ENCODE data around the gene SLC38A2. TPM values are rescaled to one million over a fixed set of nuclear protein-coding genes. Genes with fewer than 3 reads are reported as not detected.
A peak's percentile ranks its signal among the peaks of the same experiment; 100 is the strongest.

SLC38A2 gene
- total RNA-seq, 1 experiment from 2014 or later: 381 TPM

DNA sequence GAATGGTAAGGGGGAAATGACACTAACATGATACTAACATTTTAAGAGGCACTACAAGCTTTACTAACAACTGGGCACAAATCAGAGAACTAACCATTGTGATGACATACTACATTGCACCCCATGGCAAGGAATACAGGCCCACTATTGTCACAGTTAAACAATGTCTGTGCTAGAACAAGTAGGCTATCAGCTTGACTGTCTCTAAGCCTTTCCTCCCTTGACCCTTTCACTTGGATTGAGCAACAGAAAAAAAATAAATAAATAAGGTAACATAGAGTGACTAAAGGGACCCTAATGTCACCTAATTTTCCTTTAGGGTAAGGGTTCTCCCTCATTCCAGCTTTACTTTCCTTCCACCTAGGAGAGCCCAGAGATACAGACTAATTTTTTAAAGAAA is 4.4 kb downstream of the SLC38A2 start:
- H3K4me1 Mint-ChIP-seq: peaks cover 56% of the 10 kb centered on the region
- H3K27ac Mint-ChIP-seq: no peak overlapping the region; the same call in 1 of the 2 replicates
- H3K9me3 Mint-ChIP-seq: no peaks in the 10 kb centered on the region

GRCh38 chr12:46367351-46368029 is 5.1 kb downstream of the SLC38A2 start:
- no peak for ATAC-seq
- TF ChIP-seq ZNF138 (CRISPR knock-in tag; conservative IDR thresholded peaks at IDR 0.05) (no peak), NFATC4 (CRISPR knock-in tag; IDR thresholded peaks at IDR 0.05) (0 out of 2 replicates have a peak, but pooled peaks have one; percentile 13), PRRX2 (CRISPR knock-in tag; IDR thresholded peaks at IDR 0.05) (no peak), RORB (CRISPR knock-in tag; IDR thresholded peaks at IDR 0.05) (no peak), RELA (CRISPR knock-in tag; IDR thresholded peaks at IDR 0.05; ENCODE audit: borderline replicate concordance) (no peak), AR (CRISPR knock-in tag; IDR thresholded peaks at IDR 0.05) (peak; percentile 22; the same call in 1 of the 2 replicates), ZNF423 (CRISPR knock-in tag; IDR thresholded peaks at IDR 0.05) (no peak), EMX1 (CRISPR knock-in tag; IDR thresholded peaks at IDR 0.05) (0 out of 2 replicates have a peak, but pooled peaks have one; percentile 38), ETV6 (CRISPR knock-in tag; IDR thresholded peaks at IDR 0.05) (no peak), NFYB (CRISPR knock-in tag; conservative IDR thresholded peaks at IDR 0.05; ENCODE audit: low read depth) (no peak)
- Mint-ChIP-seq H3K36me3 (peaks cover 95% of the 10 kb centered on the region), H3K4me3 (peak overlapping the region; percentile 98), H3K4me1 (peaks cover 60% of the 10 kb centered on the region), H3K9me3 (no peaks in the 10 kb centered on the region), H3K27me3 (ENCODE audit: low read depth) (no peaks in the 10 kb centered on the region; the same call in 1 of the 2 replicates), H3K27ac (peak overlapping the region; percentile 76)
- DNase-seq (ENCODE audit: low spot score): no peak
- ChIA-PET CTCF (no interaction called here), POLR2A (interaction anchor here (0.9 to 1.3 kb wide), 4 partner anchors 9 to 294 kb away, joined by 3 to 5 read pairs (median 3); no protein-coding TSS in a partner anchor)

More for the DNA sequence above, 4.4 kb downstream of the SLC38A2 start:
- H3K27me3 Mint-ChIP-seq (ENCODE audit: low read depth): no peaks in the 10 kb centered on the region; the same call in 1 of the 2 replicates
- ChIA-PET POLR2A (interaction anchor here (0.9 to 1.0 kb wide), 3 partner anchors 9 to 99 kb away, joined by 3 to 5 read pairs (median 3); no protein-coding TSS in a partner anchor), CTCF (no interaction called here)
- no peak for TF ChIP-seq FOXK1 (CRISPR knock-in tag; IDR thresholded peaks at IDR 0.05)
- no peak for TF ChIP-seq ZNF317 (CRISPR knock-in tag; IDR thresholded peaks at IDR 0.05; ENCODE audit: borderline replicate concordance, low read depth)
- TF ChIP-seq NR2C2 (CRISPR knock-in tag; IDR thresholded peaks at IDR 0.05): no peak
- TF ChIP-seq, protein P1, sequence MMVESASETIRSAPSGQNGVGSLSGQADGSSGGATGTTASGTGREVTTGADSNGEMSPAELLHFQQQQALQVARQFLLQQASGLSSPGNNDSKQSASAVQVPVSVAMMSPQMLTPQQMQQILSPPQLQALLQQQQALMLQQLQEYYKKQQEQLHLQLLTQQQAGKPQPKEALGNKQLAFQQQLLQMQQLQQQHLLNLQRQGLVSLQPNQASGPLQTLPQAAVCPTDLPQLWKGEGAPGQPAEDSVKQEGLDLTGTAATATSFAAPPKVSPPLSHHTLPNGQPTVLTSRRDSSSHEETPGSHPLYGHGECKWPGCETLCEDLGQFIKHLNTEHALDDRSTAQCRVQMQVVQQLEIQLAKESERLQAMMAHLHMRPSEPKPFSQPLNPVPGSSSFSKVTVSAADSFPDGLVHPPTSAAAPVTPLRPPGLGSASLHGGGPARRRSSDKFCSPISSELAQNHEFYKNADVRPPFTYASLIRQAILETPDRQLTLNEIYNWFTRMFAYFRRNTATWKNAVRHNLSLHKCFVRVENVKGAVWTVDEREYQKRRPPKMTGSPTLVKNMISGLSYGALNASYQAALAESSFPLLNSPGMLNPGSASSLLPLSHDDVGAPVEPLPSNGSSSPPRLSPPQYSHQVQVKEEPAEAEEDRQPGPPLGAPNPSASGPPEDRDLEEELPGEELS (CRISPR knock-in tag; IDR thresholded peaks at IDR 0.05): no peak
- TF ChIP-seq GRHL2 (CRISPR knock-in tag; IDR thresholded peaks at IDR 0.05; ENCODE audit: insufficient replicate concordance, severe bottlenecking): no peak
- peak; percentile 56; the same call in 1 of the 2 replicates for TF ChIP-seq ZNF671 (CRISPR knock-in tag; IDR thresholded peaks at IDR 0.05)
- no peak for TF ChIP-seq ATF1 (CRISPR knock-in tag; IDR thresholded peaks at IDR 0.05)
- TF ChIP-seq NFATC4 (CRISPR knock-in tag; IDR thresholded peaks at IDR 0.05): 0 out of 2 replicates have a peak, but pooled peaks have one; percentile 62
- no peak for TF ChIP-seq E2F4 (CRISPR knock-in tag; IDR thresholded peaks at IDR 0.05; ENCODE audit: borderline replicate concordance, low read depth)
- no peak for TF ChIP-seq SMAD3 (CRISPR knock-in tag; IDR thresholded peaks at IDR 0.05; ENCODE audit: borderline replicate concordance)
- H3K36me3 Mint-ChIP-seq: peaks cover 90% of the 10 kb centered on the region
- H3K4me3 Mint-ChIP-seq: peak overlapping the region; percentile 98
- DNase-seq (ENCODE audit: low spot score) (no peak), ATAC-seq (no peak)
